Skeletal muscle satellite cell (primary cell): ENCODE data around the gene RNFT2.
A peak's percentile ranks its signal among the peaks of the same experiment; 100 is the strongest.

Experiments
- H3K27me3 ChIP-seq: 2 replicates; pipeline ENCODE4 v1.7.0; 2013; ENCODE audit warnings: low read length; ENCODE audit not compliant: control insufficient read depth, insufficient read depth
- H3K36me3 ChIP-seq: 2 replicates; pipeline ENCODE4 v1.7.0; 2013; ENCODE audit warnings: mild to moderate bottlenecking, control low read depth, low read length; ENCODE audit not compliant: insufficient read depth
- H3K4me1 ChIP-seq: 2 replicates; pipeline ENCODE4 v1.7.0; 2013; ENCODE audit warnings: low read length; ENCODE audit not compliant: control insufficient read depth, insufficient read depth
- H3K4me2 ChIP-seq: 2 replicates; pipeline ENCODE4 v1.7.0; 2013; ENCODE audit warnings: mild to moderate bottlenecking, low read length
- H3K4me3 ChIP-seq: 2 replicates; pipeline ENCODE4 v1.7.0; 2013; ENCODE audit warnings: low read length
- H3K9ac ChIP-seq: 2 replicates; pipeline ENCODE4 v1.7.0; 2013; ENCODE audit warnings: mild to moderate bottlenecking, low read depth, low read length, moderate library complexity
- H3K9me3 ChIP-seq: replicated peaks from 2 replicates; pipeline ENCODE4 v1.7.0; 2013; ENCODE audit warnings: mild to moderate bottlenecking, control low read depth, low read length

Gene RNFT2

GRCh38 chr12:116849216-116849615 lies 111.1 kb downstream of the RNFT2 start:
- no peak overlapping the region for H3K9ac ChIP-seq
- no peaks in the 10 kb centered on the region for H3K9me3 ChIP-seq
- peaks cover 17% of the 10 kb centered on the region for H3K27me3 ChIP-seq
- H3K4me3 ChIP-seq, result no peak overlapping the region
- no peaks in the 10 kb centered on the region for H3K4me1 ChIP-seq
- no peak overlapping the region for H3K4me2 ChIP-seq
- H3K36me3 ChIP-seq, result no peaks in the 10 kb centered on the region

GRCh38 chr12:116852303-116852702 lies 114.2 kb downstream of the RNFT2 start:
- H3K4me1 ChIP-seq, result no peaks in the 10 kb centered on the region
- H3K4me2 ChIP-seq, result no peak overlapping the region
- no peaks in the 10 kb centered on the region for H3K9me3 ChIP-seq
- H3K9ac ChIP-seq, result no peak overlapping the region
- H3K4me3 ChIP-seq, result no peak overlapping the region
- H3K27me3 ChIP-seq, result peaks cover 24% of the 10 kb centered on the region
- no peaks in the 10 kb centered on the region for H3K36me3 ChIP-seq

- Histone ChIP-seq H3K36me3 (no peaks in the 10 kb centered on the region), H3K4me2 (no peak overlapping the region), H3K9me3 (no peaks in the 10 kb centered on the region), H3K9ac (no peak overlapping the region), H3K4me1 (no peaks in the 10 kb centered on the region), H3K27me3 (peaks cover 24% of the 10 kb centered on the region), H3K4me3 (no peak overlapping the region)
Observed at GRCh38 chr12:116853507-116853906, 115.4 kb downstream of the RNFT2 start.

- Histone ChIP-seq H3K4me2 (no peak overlapping the region), H3K9me3 (no peaks in the 10 kb centered on the region), H3K4me3 (no peak overlapping the region), H3K36me3 (no peaks in the 10 kb centered on the region), H3K4me1 (peaks cover 7% of the 10 kb centered on the region), H3K27me3 (peaks cover 34% of the 10 kb centered on the region), H3K9ac (no peak overlapping the region)
Observed at GRCh38 chr12:116855744-116856470, 117.8 kb downstream of the RNFT2 start.

- H3K27me3 ChIP-seq, result peaks cover 34% of the 10 kb centered on the region
- H3K9me3 ChIP-seq, result no peaks in the 10 kb centered on the region
- H3K4me1 ChIP-seq, result peaks cover 14% of the 10 kb centered on the region
- H3K36me3 ChIP-seq, result no peaks in the 10 kb centered on the region
- H3K4me2 ChIP-seq, result no peak overlapping the region
- no peak overlapping the region for H3K9ac ChIP-seq
- H3K4me3 ChIP-seq, result no peak overlapping the region
Observed at GRCh38 chr12:116856729-116857128, 118.6 kb downstream of the RNFT2 start.

GRCh38 chr12:116859079-116859478 lies 121.0 kb downstream of the RNFT2 start:
- Histone ChIP-seq H3K27me3 (peaks cover 18% of the 10 kb centered on the region), H3K4me2 (no peak overlapping the region), H3K4me3 (no peak overlapping the region), H3K36me3 (no peaks in the 10 kb centered on the region), H3K9ac (no peak overlapping the region), H3K4me1 (peaks cover 24% of the 10 kb centered on the region), H3K9me3 (no peaks in the 10 kb centered on the region)

- H3K4me1 ChIP-seq, result peaks cover 35% of the 10 kb centered on the region
- peaks cover 15% of the 10 kb centered on the region for H3K27me3 ChIP-seq
- H3K9ac ChIP-seq, result no peak overlapping the region
- H3K36me3 ChIP-seq, result no peaks in the 10 kb centered on the region
- H3K4me2 ChIP-seq, result no peak overlapping the region
- H3K9me3 ChIP-seq, result no peaks in the 10 kb centered on the region
- H3K4me3 ChIP-seq, result no peak overlapping the region
Observed at GRCh38 chr12:116860263-116860662, 122.1 kb downstream of the RNFT2 start.

- no peaks in the 10 kb centered on the region for H3K9me3 ChIP-seq
- no peaks in the 10 kb centered on the region for H3K36me3 ChIP-seq
- H3K4me2 ChIP-seq, result peak overlapping the region; percentile 68
- H3K4me1 ChIP-seq, result peaks cover 35% of the 10 kb centered on the region
- H3K9ac ChIP-seq, result peak overlapping the region; percentile 49
- H3K27me3 ChIP-seq, result peaks cover 15% of the 10 kb centered on the region
- no peak overlapping the region for H3K4me3 ChIP-seq
Observed at GRCh38 chr12:116861320-116861719, 123.2 kb downstream of the RNFT2 start.

- H3K4me2 ChIP-seq, result no peak overlapping the region
- no peaks in the 10 kb centered on the region for H3K36me3 ChIP-seq
- H3K4me3 ChIP-seq, result no peak overlapping the region
- H3K4me1 ChIP-seq, result peaks cover 35% of the 10 kb centered on the region
- no peaks in the 10 kb centered on the region for H3K9me3 ChIP-seq
- peaks cover 10% of the 10 kb centered on the region for H3K27me3 ChIP-seq
- no peak overlapping the region for H3K9ac ChIP-seq
Observed at GRCh38 chr12:116862167-116862566, 124.1 kb downstream of the RNFT2 start.

- Histone ChIP-seq H3K4me3 (no peak overlapping the region), H3K9ac (no peak overlapping the region), H3K36me3 (no peaks in the 10 kb centered on the region)
Observed at GRCh38 chr12:116863275-116863767, 125.2 kb downstream of the RNFT2 start.

GRCh38 chr12:116864371-116865160 lies 126.5 kb downstream of the RNFT2 start:
- peak overlapping the region; percentile 72 for H3K9ac ChIP-seq
- peaks cover 35% of the 10 kb centered on the region for H3K4me1 ChIP-seq
- H3K9me3 ChIP-seq, result no peaks in the 10 kb centered on the region

More at GRCh38 chr12:116863275-116863767, 125.2 kb downstream of the RNFT2 start:
- Histone ChIP-seq H3K9me3 (no peaks in the 10 kb centered on the region), H3K4me2 (no peak overlapping the region), H3K4me1 (peaks cover 35% of the 10 kb centered on the region), H3K27me3 (peaks cover 10% of the 10 kb centered on the region)

More at GRCh38 chr12:116864371-116865160, 126.5 kb downstream of the RNFT2 start:
- Histone ChIP-seq H3K4me3 (no peak overlapping the region), H3K36me3 (no peaks in the 10 kb centered on the region), H3K27me3 (no peaks in the 10 kb centered on the region), H3K4me2 (peak overlapping the region; percentile 68)
